ENCODE results near the gene CUBN. TPM values are rescaled to one million over a fixed set of nuclear protein-coding genes. Genes with fewer than 3 reads are reported as not detected.

Gene CUBN
- total RNA-seq, 1 donor from 2014 or later, result 4.0 TPM

DNA sequence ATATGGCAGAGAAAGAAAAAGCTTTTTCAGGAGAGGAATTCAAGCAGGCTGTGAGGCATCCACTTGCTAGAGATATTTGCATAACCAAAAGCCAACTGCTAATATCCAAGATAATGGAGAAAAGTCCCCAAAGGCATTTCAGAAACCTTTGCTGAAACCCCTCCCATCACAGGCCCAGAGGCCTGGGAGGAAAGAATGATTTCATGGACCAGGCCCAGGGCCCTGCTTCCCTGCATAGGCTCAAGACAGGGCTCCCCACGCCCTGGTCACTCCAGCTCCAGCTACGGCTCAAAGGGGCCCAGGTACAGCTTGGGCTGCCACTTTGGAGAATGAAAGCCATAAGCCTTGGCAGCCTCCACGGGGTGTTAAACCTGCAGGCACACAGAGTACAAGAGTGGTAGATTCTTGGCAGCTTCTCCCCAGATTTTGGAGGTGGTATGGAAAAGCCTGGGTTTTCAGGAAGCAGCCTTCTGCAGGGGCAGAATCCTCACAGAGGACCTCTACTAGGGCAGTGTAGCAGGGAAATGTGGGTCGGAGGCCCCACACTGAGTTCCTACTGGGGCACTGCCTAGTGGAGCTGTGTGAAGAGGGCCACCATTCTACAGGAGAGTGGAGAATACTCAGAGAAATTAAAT, 306.8 kb downstream of the CUBN start:
- no peak for DNase-seq (ENCODE audit: low read depth)

- DNase-seq (ENCODE audit: low read depth), result no peak
Observed at GRCh38 chr10:16822027-16822426, 307.6 kb downstream of the CUBN start.

- no peak for DNase-seq (ENCODE audit: low read depth)
Observed at GRCh38 chr10:16820421-16820820, 309.2 kb downstream of the CUBN start.

DNA sequence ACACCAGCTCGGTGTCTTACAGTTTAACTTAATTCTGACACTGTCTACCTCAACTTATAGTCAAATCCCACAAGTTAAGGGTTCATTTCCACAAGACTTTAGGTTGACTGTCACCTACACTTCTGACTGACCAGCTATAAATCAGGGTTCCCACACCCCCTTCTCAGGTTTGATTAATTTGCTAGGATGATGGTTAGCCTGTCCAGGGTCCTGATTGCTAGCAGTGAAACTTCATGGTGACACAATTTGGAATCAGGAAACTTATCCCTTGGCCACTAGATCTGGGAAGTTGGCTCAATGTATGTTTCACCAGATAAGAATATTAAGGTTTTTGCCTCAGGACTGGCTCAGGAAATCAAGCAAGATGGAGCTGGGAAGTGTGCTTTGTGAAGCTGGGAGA, 309.6 kb downstream of the CUBN start:
- no peak for DNase-seq (ENCODE audit: low read depth)

GRCh38 chr10:16819436-16819835, 310.2 kb downstream of the CUBN start:
- no peak for DNase-seq (ENCODE audit: low read depth)

DNA sequence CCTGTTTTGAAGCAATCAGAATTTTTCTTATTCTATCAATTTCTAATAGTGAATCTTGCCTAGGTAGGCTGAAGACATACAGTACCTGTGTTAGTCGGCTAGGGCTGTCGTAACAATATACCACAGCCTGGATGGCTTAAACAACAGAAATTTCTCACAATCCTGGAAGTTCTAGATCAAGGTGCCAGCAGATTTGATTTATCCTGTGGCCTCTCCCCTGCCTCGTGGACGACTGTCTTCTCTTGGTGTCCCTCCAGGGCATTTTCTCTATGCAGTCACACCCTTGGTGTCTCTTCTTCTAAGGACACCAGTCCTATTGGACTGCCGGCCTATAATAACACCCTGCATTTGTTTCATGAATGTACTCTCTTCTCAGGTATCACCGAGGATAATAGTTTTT, 310.6 kb downstream of the CUBN start:
- DNase-seq (ENCODE audit: low read depth), result no peak

DNA sequence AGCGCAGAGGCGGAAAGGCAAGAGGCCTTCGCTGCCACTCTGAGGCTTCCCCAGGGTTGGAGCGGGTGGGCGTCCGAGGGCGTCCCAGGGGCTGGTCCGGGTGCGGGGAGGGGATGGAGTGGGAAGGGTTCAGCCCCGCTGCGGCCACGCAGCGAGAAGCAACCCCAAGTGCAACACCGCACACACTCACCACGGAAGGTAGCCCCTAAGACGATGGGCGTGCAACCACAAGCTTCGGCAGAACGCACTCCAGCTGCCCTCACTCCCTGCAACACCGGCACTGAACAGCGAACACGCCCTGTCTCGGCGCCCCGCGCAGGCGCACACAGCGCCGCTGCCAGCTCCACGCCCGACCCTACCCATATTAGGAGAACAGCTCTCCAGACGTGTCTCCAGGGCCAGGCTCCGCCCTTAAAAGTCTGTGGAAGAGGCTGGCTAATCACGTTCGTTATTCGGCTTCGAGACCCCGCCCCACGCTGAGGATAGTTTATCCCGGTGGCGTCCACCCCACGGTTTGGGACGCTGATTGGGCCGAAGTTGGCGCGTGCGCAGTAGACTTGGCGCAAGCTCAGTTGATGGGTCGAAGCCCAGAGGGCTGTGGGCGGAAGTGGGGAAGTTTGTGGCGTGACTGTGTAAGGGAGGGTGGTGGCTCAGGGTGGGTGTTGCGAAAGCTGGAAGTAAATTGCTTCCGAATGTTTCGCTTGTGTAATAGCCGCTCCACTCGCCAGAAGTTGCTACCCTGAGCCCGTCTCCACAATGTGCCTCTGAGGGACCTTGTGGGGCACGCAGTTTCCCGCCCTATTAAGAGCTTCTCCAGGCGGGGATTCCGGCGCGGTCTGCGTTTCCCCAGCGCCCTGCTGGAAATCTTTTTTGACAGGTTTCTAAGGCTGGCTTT, 312.2 kb downstream of the CUBN start, which contains the start of gene RSU1:
Gene RSU1, minus strand, starts transcription at position 300 of the 895 bp plus-strand sequence. CDS start 343 bp downstream, outside the sequence.
- peak; percentile 99 for DNase-seq (ENCODE audit: low read depth)

DNA sequence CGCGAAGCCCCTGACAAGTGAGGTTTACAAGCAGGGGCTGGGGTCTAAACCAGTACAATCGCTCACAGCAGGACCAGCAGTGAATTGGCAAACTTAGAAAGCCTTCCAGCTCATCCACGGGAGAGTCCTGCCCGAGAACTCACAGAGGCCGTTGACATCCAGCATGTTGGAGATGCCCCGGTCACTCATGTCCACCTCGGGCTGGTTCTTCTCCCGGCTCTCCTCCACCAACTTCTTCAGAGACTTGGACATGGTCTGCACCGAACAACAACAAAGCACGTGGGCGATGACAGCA, 312.8 kb downstream of the CUBN start:
- peak; percentile 25 for DNase-seq (ENCODE audit: low read depth)

DNA sequence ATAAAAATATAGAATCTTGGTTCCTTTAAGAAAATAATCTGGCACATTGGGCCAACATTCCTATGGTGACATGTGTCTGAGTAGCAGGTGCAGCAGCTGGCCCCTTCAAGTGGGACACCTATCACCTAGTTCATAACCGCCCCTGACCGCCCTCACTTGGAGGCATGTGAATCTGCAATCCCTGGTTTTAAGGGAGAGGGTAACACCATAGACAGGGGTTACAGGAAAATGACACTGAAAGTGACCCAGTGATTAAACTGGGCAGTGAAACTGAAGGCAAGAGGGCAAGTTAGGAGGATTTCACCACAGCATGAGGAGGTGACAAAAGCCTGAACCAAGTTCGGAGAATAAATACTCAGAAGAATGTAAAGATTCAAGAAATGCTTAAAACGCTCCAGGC, 313.4 kb downstream of the CUBN start:
- DNase-seq (ENCODE audit: low read depth), result no peak

DNA sequence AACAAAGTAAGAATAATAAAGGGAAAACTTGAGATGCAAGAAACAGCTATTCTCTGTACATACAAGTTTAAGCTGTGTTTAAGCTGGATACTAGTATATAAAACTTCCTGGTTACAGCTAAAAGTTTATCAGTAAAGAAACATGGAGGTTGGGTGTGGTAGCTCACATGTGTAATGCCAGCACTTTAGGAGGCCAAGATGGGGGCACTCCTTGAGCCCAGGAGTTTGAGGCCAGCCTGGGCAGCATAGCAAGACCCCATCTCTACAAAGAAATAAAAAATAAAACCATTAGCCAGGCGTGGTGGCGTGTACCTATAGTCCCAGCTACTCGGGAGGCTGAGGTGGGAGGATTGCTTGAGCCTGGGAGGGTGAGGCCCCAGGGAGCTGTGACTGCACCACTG, 315.6 kb downstream of the CUBN start:
- no peak for DNase-seq (ENCODE audit: low read depth)

- DNase-seq (ENCODE audit: low read depth), result no peak
Observed at GRCh38 chr10:16812676-16813075, 316.9 kb downstream of the CUBN start.

DNA sequence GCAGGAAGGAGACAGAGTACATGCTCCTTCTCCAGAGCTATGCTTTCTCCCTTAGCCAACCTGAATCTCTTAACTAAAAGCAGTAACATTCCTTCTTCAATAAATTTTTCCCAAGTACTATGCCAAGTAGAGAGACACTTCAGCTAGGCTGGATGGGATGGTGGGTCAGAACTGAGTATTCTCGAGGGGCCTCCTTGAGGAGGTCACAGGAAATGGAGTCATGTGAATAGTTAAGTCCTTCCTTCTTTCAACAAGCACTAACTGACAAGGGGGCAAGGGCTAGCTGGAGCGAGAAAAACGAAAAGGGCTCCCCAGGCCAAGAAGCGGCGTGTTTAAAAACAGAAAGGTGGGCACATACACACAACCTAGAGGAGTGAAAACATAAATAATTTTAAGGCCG, 317.8 kb downstream of the CUBN start:
- no peak for DNase-seq (ENCODE audit: low read depth)

- DNase-seq (ENCODE audit: low read depth), result no peak
Observed at GRCh38 chr10:16811292-16811691, 318.3 kb downstream of the CUBN start.

- peak; percentile 21 for DNase-seq (ENCODE audit: low read depth)
Observed at GRCh38 chr10:16809074-16809718, 320.4 kb downstream of the CUBN start.

DNA sequence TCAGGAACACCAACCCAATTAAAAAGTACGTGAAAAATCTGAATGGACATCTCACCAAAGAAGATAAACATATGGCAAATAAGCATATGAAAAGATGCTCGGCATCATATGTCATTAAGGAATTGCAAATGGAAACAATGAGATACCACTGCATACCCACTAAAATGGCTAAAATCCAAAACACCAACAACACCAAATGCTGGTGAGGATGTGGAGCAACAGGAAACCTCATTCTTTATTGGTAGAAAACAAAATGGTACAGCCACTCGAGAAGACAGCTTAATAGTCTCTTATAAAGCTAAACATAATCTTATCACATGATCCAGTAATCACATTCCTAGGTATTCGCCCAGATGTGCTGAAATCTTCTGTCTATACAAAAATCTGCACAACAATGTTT, 325.5 kb downstream of the CUBN start:
- DNase-seq (ENCODE audit: low read depth), result no peak

- no peak for DNase-seq (ENCODE audit: low read depth)
Observed at GRCh38 chr10:16803464-16803863, 326.1 kb downstream of the CUBN start.

DNA sequence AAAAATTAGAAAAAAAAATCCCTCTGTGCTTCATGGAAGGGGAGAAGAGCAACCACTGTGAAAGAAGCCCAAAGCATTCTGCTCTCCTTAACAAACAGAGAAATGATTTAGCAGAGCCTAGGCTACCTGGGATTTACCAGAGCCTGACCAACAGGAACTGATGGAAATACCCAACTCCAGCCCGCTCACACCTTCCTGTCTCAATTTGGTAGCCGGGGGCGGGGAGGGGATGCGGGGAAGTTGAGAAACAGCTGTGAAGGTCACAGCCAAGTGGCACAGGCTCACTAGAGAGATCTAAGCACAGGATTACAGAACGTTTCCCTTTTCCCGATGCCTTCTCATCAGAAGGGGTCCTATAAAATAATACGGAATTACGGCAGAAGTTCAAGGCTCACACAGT, 330.0 kb downstream of the CUBN start:
- DNase-seq (ENCODE audit: low read depth), result no peak

DNA sequence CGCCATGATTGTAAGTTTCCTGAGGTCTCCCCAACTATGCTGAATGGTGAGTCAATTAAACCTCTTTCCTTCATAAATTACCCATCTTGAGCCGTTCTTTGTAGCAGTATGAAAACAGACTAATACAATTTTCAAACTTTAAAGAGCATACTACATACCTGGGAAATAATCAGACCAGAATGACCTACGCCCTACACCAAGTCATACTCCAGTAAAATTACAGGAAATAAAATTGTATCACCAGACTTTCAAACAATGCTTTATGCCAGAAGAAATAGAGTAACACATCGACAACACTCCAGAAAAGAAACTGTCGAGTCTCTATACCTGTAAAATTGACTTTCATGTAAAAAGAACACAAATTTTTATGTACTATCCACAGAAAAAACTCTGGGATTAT, 331.0 kb downstream of the CUBN start:
- no peak for DNase-seq (ENCODE audit: low read depth)

GRCh38 chr10:16795410-16796073, 334.1 kb downstream of the CUBN start:
- DNase-seq (ENCODE audit: low read depth), result no peak

DNA sequence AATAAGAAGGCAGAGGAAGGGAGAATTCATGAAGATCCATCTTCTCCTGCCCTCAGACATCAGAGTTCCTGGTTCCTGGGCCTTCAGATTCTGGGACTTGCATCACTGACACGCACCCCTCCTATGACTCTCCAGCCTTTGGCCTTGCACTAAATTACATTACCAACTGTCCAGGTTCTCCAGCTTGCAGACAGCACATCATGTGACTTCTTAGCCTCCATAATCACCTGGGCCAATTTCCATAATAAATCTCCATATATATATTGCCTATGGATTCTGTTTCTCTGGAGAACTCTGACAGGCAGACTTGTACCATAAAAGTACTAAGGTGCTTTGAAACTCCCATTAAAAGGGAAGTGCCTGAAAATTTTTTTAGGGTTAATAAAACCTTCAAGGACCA, 335.6 kb downstream of the CUBN start:
- no peak for DNase-seq (ENCODE audit: low read depth)

GRCh38 chr10:16792675-16793074, 336.9 kb downstream of the CUBN start:
- peak; percentile 16 for DNase-seq (ENCODE audit: low read depth)

DNA sequence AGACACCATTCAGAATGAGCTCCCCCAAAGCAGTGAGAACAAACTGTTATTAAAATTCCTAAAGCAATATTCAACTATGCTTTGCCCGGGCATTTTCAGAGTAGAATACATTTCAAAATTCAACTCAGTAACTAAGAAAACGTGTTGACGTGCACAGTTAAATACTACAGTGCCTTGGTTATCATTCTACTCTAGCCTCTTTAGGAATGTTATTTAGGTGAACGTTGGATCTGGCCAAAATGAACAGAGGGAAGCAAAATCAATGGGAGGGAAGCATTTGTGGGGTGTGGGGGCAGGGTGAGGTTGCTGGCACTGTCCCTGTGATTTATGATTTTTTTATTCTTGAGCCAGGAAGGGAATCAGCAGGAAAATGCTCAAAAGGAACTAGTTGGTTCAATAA, 339.8 kb downstream of the CUBN start:
- no peak for DNase-seq (ENCODE audit: low read depth)
